ENCODE results near the gene GPRASP3. TPM values are rescaled to one million over a fixed set of nuclear protein-coding genes. Genes with fewer than 3 reads are reported as not detected.

The GPRASP3 gene
- total RNA-seq, 1 experiment from 2014 or later, result 3.1 TPM

DNA sequence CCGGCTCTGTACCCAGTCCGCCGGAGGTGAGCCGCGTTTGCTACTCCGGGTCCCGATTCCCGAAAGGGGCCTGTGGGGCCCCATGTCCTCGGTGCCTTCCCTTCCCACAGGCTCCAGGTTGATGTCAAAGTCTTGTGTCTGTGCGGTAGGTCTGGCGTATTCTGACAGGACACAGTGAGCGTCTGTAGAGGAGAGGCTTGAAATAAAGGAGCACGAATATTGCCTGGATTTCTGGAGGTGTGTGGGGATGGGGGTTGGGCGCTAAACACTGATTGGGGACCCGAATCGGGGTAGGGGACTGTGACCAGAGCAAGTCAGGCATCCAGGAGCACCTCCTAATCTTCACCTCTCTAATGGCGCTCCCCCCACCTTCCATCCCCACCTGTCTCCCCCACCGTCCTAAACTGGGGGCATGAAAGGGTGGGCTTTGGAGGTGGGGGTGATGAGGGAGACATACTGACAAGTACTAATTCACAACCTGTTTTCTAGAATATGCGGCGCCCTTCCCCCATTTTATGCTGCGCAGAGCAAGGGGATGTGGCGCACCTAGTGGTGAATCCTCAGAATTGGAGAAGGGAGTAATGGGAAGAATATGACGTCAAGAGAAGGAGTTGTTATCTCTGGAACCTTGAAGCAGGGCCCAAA is 7.4 kb upstream of the GPRASP3 start:
- no peak overlapping the region; the same call in 1 of the 2 replicates for H3K27ac ChIP-seq (ENCODE audit: low read depth, low read length)

More for the DNA sequence above, 7.4 kb upstream of the GPRASP3 start:
- ATAC-seq, result peak; percentile 88
- Histone ChIP-seq H3K4me3 (replicated peaks in 1 of 2; ENCODE audit: low read depth in 1 of 2, low read length in 2 of 2) (peak overlapping the region; percentile 40 to 56), H3K36me3 (ENCODE audit: control insufficient read depth in 1 of 2, insufficient read depth in 2 of 2, low read length in 2 of 2) (no peaks in the 10 kb centered on the region), H3K27me3 (ENCODE audit: insufficient read depth, low read length) (no peaks in the 10 kb centered on the region), H3K4me1 (ENCODE audit: control insufficient read depth in 1 of 2, insufficient read depth in 2 of 2, low read length in 2 of 2) (no peaks in the 10 kb centered on the region), H3K9me3 (ENCODE audit: control insufficient read depth in 1 of 2, insufficient read depth in 1 of 2, low read depth in 1 of 2, low read length in 2 of 2) (no peaks in the 10 kb centered on the region), H4K20me1 (ENCODE audit: insufficient read depth) (no peaks in the 10 kb centered on the region), H3K9ac (ENCODE audit: low read length) (peak overlapping the region; percentile 47; the same call in 1 of the 2 replicates), H3K9me2 (ENCODE audit: insufficient read depth) (no peaks in the 10 kb centered on the region), H3K4me2 (ENCODE audit: low read length) (peak overlapping the region; percentile 77), H2AFZ (ENCODE audit: low read depth, low read length, poor library complexity, severe bottlenecking) (no peak overlapping the region), H3K79me2 (ENCODE audit: insufficient read depth, low read length) (no peaks in the 10 kb centered on the region)
- no peak for DNase-seq (ENCODE audit: low read depth, low spot score)
- BruUV-seq (replicated peaks), result no TSS peak
- TF ChIP-seq POLR2A (IDR thresholded peaks at IDR 0.05; ENCODE audit: borderline replicate concordance, extremely low read depth, insufficient read depth, insufficient read length) (no peak), ZFX (IDR thresholded peaks at IDR 0.05) (no peak), EZH2phosphoT487 (IDR thresholded peaks at IDR 0.05; ENCODE audit: borderline replicate concordance) (no peak), CEBPB (IDR thresholded peaks at IDR 0.05; ENCODE audit: low read depth) (no peak), SRF (IDR thresholded peaks at IDR 0.05; ENCODE audit: low read depth) (no peak), JUND (IDR thresholded peaks at IDR 0.05) (no peak), YY1 (IDR thresholded peaks at IDR 0.05; ENCODE audit: extremely low read depth, insufficient replicate concordance, low read depth, low read length) (no peak), EGR1 (IDR thresholded peaks at IDR 0.05; ENCODE audit: low read depth) (0 out of 2 replicates have a peak, but pooled peaks have one; percentile 18), MAX (IDR thresholded peaks at IDR 0.05) (no peak)
- TF ChIP-seq, protein P1, sequence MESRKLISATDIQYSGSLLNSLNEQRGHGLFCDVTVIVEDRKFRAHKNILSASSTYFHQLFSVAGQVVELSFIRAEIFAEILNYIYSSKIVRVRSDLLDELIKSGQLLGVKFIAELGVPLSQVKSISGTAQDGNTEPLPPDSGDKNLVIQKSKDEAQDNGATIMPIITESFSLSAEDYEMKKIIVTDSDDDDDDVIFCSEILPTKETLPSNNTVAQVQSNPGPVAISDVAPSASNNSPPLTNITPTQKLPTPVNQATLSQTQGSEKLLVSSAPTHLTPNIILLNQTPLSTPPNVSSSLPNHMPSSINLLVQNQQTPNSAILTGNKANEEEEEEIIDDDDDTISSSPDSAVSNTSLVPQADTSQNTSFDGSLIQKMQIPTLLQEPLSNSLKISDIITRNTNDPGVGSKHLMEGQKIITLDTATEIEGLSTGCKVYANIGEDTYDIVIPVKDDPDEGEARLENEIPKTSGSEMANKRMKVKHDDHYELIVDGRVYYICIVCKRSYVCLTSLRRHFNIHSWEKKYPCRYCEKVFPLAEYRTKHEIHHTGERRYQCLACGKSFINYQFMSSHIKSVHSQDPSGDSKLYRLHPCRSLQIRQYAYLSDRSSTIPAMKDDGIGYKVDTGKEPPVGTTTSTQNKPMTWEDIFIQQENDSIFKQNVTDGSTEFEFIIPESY (IDR thresholded peaks at IDR 0.05; ENCODE audit: extremely low read depth, insufficient replicate concordance, low read length), result no peak
- TF ChIP-seq, protein P2, sequence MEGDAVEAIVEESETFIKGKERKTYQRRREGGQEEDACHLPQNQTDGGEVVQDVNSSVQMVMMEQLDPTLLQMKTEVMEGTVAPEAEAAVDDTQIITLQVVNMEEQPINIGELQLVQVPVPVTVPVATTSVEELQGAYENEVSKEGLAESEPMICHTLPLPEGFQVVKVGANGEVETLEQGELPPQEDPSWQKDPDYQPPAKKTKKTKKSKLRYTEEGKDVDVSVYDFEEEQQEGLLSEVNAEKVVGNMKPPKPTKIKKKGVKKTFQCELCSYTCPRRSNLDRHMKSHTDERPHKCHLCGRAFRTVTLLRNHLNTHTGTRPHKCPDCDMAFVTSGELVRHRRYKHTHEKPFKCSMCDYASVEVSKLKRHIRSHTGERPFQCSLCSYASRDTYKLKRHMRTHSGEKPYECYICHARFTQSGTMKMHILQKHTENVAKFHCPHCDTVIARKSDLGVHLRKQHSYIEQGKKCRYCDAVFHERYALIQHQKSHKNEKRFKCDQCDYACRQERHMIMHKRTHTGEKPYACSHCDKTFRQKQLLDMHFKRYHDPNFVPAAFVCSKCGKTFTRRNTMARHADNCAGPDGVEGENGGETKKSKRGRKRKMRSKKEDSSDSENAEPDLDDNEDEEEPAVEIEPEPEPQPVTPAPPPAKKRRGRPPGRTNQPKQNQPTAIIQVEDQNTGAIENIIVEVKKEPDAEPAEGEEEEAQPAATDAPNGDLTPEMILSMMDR (IDR thresholded peaks at IDR 0.05 in 2 of 3, conservative IDR thresholded peaks at IDR 0.05 in 1 of 3; ENCODE audit: borderline replicate concordance in 1 of 3, insufficient read depth in 1 of 3, low read depth in 2 of 3, low read length in 2 of 3), result peak in 2 of 3 experiments; percentile 49 to 51; a peak in 4 of 6 replicates
- POLR2A ChIA-PET, result no interaction called here
- RAD21 ChIA-PET (ENCODE audit: low non-redundant PET in 1 of 2, low total read pairs in 2 of 2, uncharacterized antibody in 2 of 2, unreplicated experiment in 2 of 2), result no interaction called here
- intact Hi-C loops (cut with micrococcal nuclease), result no loop called here
- CTCF ChIA-PET, result no interaction called here
